Trophoblast cell (in vitro differentiated cells and primary cell): ENCODE data around the gene CWC22.

Source experiments
- DNase-seq, 2 donors: peaks; one replicate each; pipeline ENCODE4 v3.0.0-alpha.2; 2016
- H2AFZ ChIP-seq: 2 replicates; pipeline ENCODE4 v1.6.1; 2013; ENCODE audit warnings: low read length, moderate library complexity, mild to moderate bottlenecking; ENCODE audit not compliant: insufficient read depth, poor library complexity
- H2AK5ac ChIP-seq: 2 replicates; pipeline ENCODE4 v1.6.1; 2013; ENCODE audit warnings: mild to moderate bottlenecking, low read length
- H2BK120ac ChIP-seq: 2 replicates; pipeline ENCODE4 v1.6.1; 2013; ENCODE audit warnings: low read length, mild to moderate bottlenecking, moderate library complexity; ENCODE audit not compliant: insufficient read depth, poor library complexity
- H2BK12ac ChIP-seq: 2 replicates; pipeline ENCODE4 v1.6.1; 2013; ENCODE audit warnings: mild to moderate bottlenecking, low read length, moderate library complexity
- H2BK5ac ChIP-seq: 2 replicates; pipeline ENCODE4 v1.6.1; 2013; ENCODE audit warnings: low read length, low read depth, moderate library complexity, mild to moderate bottlenecking; ENCODE audit not compliant: poor library complexity
- H3K14ac ChIP-seq: 2 replicates; pipeline ENCODE4 v1.6.1; 2013; ENCODE audit warnings: mild to moderate bottlenecking, low read length
- H3K18ac ChIP-seq: 2 replicates; pipeline ENCODE4 v1.6.1; 2013; ENCODE audit warnings: mild to moderate bottlenecking, low read length
- H3K23ac ChIP-seq: 2 replicates; pipeline ENCODE4 v1.6.1; 2013; ENCODE audit warnings: low read length
- H3K27ac ChIP-seq: 2 replicates; pipeline ENCODE4 v1.5.1; 2013; ENCODE audit warnings: low read depth, mild to moderate bottlenecking, inconsistent platforms, low read length, moderate library complexity
- H3K27me3 ChIP-seq: 2 replicates; pipeline ENCODE4 v1.6.1; 2013; ENCODE audit warnings: inconsistent platforms, mild to moderate bottlenecking, low read length, moderate library complexity; ENCODE audit not compliant: insufficient read depth
- H3K36me3 ChIP-seq, 2 experiments: 1 replicate in 1 of 2; 2 replicates in 1 of 2; pipeline ENCODE4 v1.6.1; 2013; ENCODE audit warnings: low read length in 2 of 2, mild to moderate bottlenecking in 2 of 2, moderate library complexity in 1 of 2; ENCODE audit not compliant: insufficient read depth in 2 of 2, control insufficient read depth in 1 of 2
- H3K4ac ChIP-seq: 2 replicates; pipeline ENCODE4 v1.6.1; 2013; ENCODE audit warnings: low read depth, mild to moderate bottlenecking, low read length, moderate library complexity
- H3K4me1 ChIP-seq, 2 experiments: 1 replicate in 1 of 2; 2 replicates in 1 of 2; pipeline ENCODE4 v1.6.1; 2013; ENCODE audit warnings: low read length in 2 of 2, mild to moderate bottlenecking in 2 of 2, moderate library complexity in 1 of 2; ENCODE audit not compliant: insufficient read depth in 2 of 2, control insufficient read depth in 1 of 2
- H3K4me2 ChIP-seq: 2 replicates; pipeline ENCODE4 v1.6.1; 2013; ENCODE audit warnings: inconsistent platforms, mild to moderate bottlenecking, low read length, moderate library complexity
- H3K4me3 ChIP-seq: 2 replicates; pipeline ENCODE4 v1.5.1; 2013; ENCODE audit warnings: mild to moderate bottlenecking, low read depth, low read length, inconsistent platforms
- H3K79me1 ChIP-seq: one replicate; pipeline ENCODE4 v1.6.1; 2013; ENCODE audit warnings: low read length
- H3K79me2 ChIP-seq: 2 replicates; pipeline ENCODE4 v1.6.1; 2013; ENCODE audit warnings: low read length, mild to moderate bottlenecking; ENCODE audit not compliant: control insufficient read depth, insufficient read depth, poor library complexity
- H3K9ac ChIP-seq: 2 replicates; pipeline ENCODE4 v1.6.1; 2013; ENCODE audit warnings: mild to moderate bottlenecking, low read length
- H3K9me3 ChIP-seq: 2 replicates; pipeline ENCODE4 v1.6.1; 2013; ENCODE audit warnings: low read depth, mild to moderate bottlenecking, control low read depth, inconsistent platforms, low read length; ENCODE audit not compliant: insufficient read depth
- H4K12ac ChIP-seq: 2 replicates; pipeline ENCODE4 v1.6.1; 2013; ENCODE audit warnings: low read depth, mild to moderate bottlenecking, low read length, moderate library complexity
- H4K8ac ChIP-seq: 2 replicates; pipeline ENCODE4 v1.6.1; 2013; ENCODE audit warnings: low read depth, mild to moderate bottlenecking, low read length, moderate library complexity
- H4K91ac ChIP-seq: one replicate; pipeline ENCODE4 v1.6.1; 2013; ENCODE audit warnings: low read depth, mild to moderate bottlenecking, low read length, moderate library complexity
- WGBS: extraction: QIAGEN DNeasy Blood & Tissue Kit; methylation state at CpG from one replicate; pipeline ENCODE4 v1.1.7; 2013; ENCODE audit warnings: missing lambda C conversion rate; ENCODE audit not compliant: insufficient read length, insufficient coverage; ENCODE audit errors: extremely low coverage; 5-methylcytosine and 5-hydroxymethylcytosine counted together

The CWC22 gene

GRCh38 chr2:180048251-180048650 lies 41.2 kb upstream of the CWC22 start:
- Histone ChIP-seq H3K79me1 (no peaks in the 10 kb centered on the region), H3K9ac (no peak overlapping the region), H3K14ac (no peak overlapping the region), H2AK5ac (no peak overlapping the region), H3K4me1 (no peaks in the 10 kb centered on the region), H2BK12ac (no peak overlapping the region), H3K18ac (no peak overlapping the region), H3K23ac (no peak overlapping the region), H4K8ac (no peak overlapping the region), H3K4me2 (no peak overlapping the region), H3K79me2 (no peaks in the 10 kb centered on the region), H3K9me3 (no peaks in the 10 kb centered on the region), H4K12ac (no peak overlapping the region), H2BK5ac (no peak overlapping the region), H2BK120ac (no peak overlapping the region), H3K27ac (no peak overlapping the region), H3K4ac (no peak overlapping the region), H4K91ac (no peak overlapping the region), H2AFZ (no peak overlapping the region), H3K4me3 (no peak overlapping the region), H3K27me3 (no peaks in the 10 kb centered on the region), H3K36me3 (no peaks in the 10 kb centered on the region)
- WGBS, result no CpG with 5 or more reads among the region's 1 CpG
- no peak for DNase-seq

- no peak overlapping the region for H2BK5ac ChIP-seq
- H3K18ac ChIP-seq, result no peak overlapping the region
- H3K23ac ChIP-seq, result no peak overlapping the region
- H3K14ac ChIP-seq, result no peak overlapping the region
- no peak overlapping the region for H2BK120ac ChIP-seq
- H4K8ac ChIP-seq, result no peak overlapping the region
- no peak overlapping the region for H3K4me2 ChIP-seq
- H3K4me1 ChIP-seq, result no peaks in the 10 kb centered on the region
- H3K79me2 ChIP-seq, result no peaks in the 10 kb centered on the region
- H2BK12ac ChIP-seq, result no peak overlapping the region
- no peak overlapping the region for H3K27ac ChIP-seq
- no peak for DNase-seq
- H3K36me3 ChIP-seq, result no peaks in the 10 kb centered on the region
- H3K79me1 ChIP-seq, result no peaks in the 10 kb centered on the region
- H4K12ac ChIP-seq, result no peak overlapping the region
- no peak overlapping the region for H2AK5ac ChIP-seq
- no peak overlapping the region for H3K4me3 ChIP-seq
- no peak overlapping the region for H2AFZ ChIP-seq
- no peak overlapping the region for H3K4ac ChIP-seq
- no peaks in the 10 kb centered on the region for H3K9me3 ChIP-seq
- H3K9ac ChIP-seq, result no peak overlapping the region
- no peaks in the 10 kb centered on the region for H3K27me3 ChIP-seq
- no peak overlapping the region for H4K91ac ChIP-seq
Measured at GRCh38 chr2:180046776-180047175, 39.7 kb upstream of the CWC22 start.

DNA sequence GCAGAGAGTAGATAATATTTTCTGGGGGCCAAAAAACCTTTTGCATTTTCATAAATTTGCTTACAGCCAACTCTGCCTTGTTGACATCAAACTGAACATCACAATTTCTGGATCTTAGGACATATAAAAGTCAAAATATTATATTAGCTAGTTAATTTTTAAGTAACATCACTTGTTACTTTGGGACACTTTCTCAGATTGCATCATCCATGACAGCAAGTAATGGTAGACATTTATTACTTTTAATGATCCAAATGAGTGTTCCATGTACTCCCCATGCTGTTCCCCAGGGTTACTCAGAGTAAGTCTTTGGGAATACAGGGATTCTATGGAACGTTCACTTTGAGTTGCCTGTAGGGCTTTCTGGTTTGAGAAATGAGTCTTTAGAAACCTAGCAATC lies 39.1 kb upstream of the CWC22 start:
- H4K8ac ChIP-seq, result no peak overlapping the region
- no peaks in the 10 kb centered on the region for H3K36me3 ChIP-seq
- no peak overlapping the region for H4K91ac ChIP-seq
- no peaks in the 10 kb centered on the region for H3K4me1 ChIP-seq
- H3K23ac ChIP-seq, result no peak overlapping the region
- DNase-seq, result no peak
- no peak overlapping the region for H2BK120ac ChIP-seq
- H3K9ac ChIP-seq, result no peak overlapping the region
- no CpG with 5 or more reads among the region's 1 CpG for whole genome bisulfite sequencing
- H3K4me2 ChIP-seq, result no peak overlapping the region
- no peak overlapping the region for H4K12ac ChIP-seq
- no peaks in the 10 kb centered on the region for H3K27me3 ChIP-seq
- H2BK12ac ChIP-seq, result no peak overlapping the region
- no peaks in the 10 kb centered on the region for H3K79me1 ChIP-seq
- H3K14ac ChIP-seq, result no peak overlapping the region
- no peak overlapping the region for H3K18ac ChIP-seq
- H2AFZ ChIP-seq, result no peak overlapping the region
- no peaks in the 10 kb centered on the region for H3K79me2 ChIP-seq
- H3K4me3 ChIP-seq, result no peak overlapping the region
- no peak overlapping the region for H3K27ac ChIP-seq
- H2BK5ac ChIP-seq, result no peak overlapping the region
- no peak overlapping the region for H3K4ac ChIP-seq
- H3K9me3 ChIP-seq, result no peaks in the 10 kb centered on the region
- no peak overlapping the region for H2AK5ac ChIP-seq

DNA sequence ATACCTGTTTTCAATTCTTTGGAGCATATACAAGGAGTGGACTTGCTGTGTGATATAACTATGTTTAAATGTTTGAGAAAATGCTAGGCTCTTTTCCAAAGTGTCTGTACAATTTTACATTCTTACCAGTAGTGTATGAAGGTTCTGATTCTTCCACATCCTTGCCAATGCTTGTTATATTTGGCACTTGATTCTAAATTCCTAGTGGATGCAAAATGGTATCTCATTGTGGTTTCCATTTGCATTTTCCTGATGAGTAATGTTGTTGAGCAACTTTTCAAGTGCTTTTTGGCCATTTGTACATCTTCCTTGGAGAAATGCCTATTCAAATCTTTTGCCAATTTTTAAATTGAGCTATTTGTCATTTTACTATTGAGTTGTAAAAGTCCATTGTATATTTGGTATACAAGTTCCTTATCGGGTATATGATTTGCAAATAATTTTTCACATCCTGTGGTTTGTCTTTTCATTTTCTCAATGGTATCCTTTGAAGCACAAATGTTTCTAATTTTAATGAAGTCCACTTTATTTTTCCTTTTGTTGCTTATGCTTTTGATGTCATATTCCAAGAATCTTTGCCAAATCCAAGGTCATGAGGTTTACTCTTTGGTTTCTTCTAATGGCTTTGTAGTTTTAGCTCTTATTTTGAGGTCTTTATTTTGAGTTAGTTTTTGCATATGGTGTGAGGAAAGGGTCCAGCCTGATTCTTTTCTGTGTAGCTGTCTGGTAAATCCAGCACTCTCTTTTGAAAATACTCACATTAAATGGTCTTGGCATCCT lies 33.2 kb upstream of the CWC22 start:
- H3K4me3 ChIP-seq, result no peak overlapping the region
- H3K79me2 ChIP-seq, result no peaks in the 10 kb centered on the region
- H2AFZ ChIP-seq, result no peak overlapping the region
- no peak overlapping the region for H4K8ac ChIP-seq
- H3K9ac ChIP-seq, result no peak overlapping the region
- H2BK5ac ChIP-seq, result no peak overlapping the region
- H3K9me3 ChIP-seq, result no peaks in the 10 kb centered on the region
- H3K23ac ChIP-seq, result no peak overlapping the region
- no peak for DNase-seq
- H3K4me2 ChIP-seq, result no peak overlapping the region
- no peak overlapping the region for H2BK12ac ChIP-seq
- H3K14ac ChIP-seq, result no peak overlapping the region
- no peak overlapping the region for H3K4ac ChIP-seq
- H4K12ac ChIP-seq, result no peak overlapping the region
- no CpG with 5 or more reads among the region's 1 CpG for WGBS
- no peak overlapping the region for H2BK120ac ChIP-seq
- no peak overlapping the region for H4K91ac ChIP-seq
- H3K79me1 ChIP-seq, result no peaks in the 10 kb centered on the region
- H3K4me1 ChIP-seq, result no peaks in the 10 kb centered on the region
- H3K18ac ChIP-seq, result no peak overlapping the region
- H3K27me3 ChIP-seq, result no peaks in the 10 kb centered on the region
- no peaks in the 10 kb centered on the region for H3K36me3 ChIP-seq
- H2AK5ac ChIP-seq, result no peak overlapping the region
- no peak overlapping the region for H3K27ac ChIP-seq
